Trophoblast cell (in vitro differentiated cells and primary cell): ENCODE measurements around the gene DTYMK.

Experiments used
- DNase-seq, 2 donors: peaks; one replicate each; pipeline ENCODE4 v3.0.0-alpha.2; 2016
- H2AFZ ChIP-seq: 2 replicates; pipeline ENCODE4 v1.6.1; 2013; ENCODE audit warnings: low read length, moderate library complexity, mild to moderate bottlenecking; ENCODE audit not compliant: insufficient read depth, poor library complexity
- H2AK5ac ChIP-seq: 2 replicates; pipeline ENCODE4 v1.6.1; 2013; ENCODE audit warnings: mild to moderate bottlenecking, low read length
- H2BK120ac ChIP-seq: 2 replicates; pipeline ENCODE4 v1.6.1; 2013; ENCODE audit warnings: low read length, mild to moderate bottlenecking, moderate library complexity; ENCODE audit not compliant: insufficient read depth, poor library complexity
- H2BK12ac ChIP-seq: 2 replicates; pipeline ENCODE4 v1.6.1; 2013; ENCODE audit warnings: mild to moderate bottlenecking, low read length, moderate library complexity
- H2BK5ac ChIP-seq: 2 replicates; pipeline ENCODE4 v1.6.1; 2013; ENCODE audit warnings: low read length, low read depth, moderate library complexity, mild to moderate bottlenecking; ENCODE audit not compliant: poor library complexity
- H3K14ac ChIP-seq: 2 replicates; pipeline ENCODE4 v1.6.1; 2013; ENCODE audit warnings: mild to moderate bottlenecking, low read length
- H3K18ac ChIP-seq: 2 replicates; pipeline ENCODE4 v1.6.1; 2013; ENCODE audit warnings: mild to moderate bottlenecking, low read length
- H3K23ac ChIP-seq: 2 replicates; pipeline ENCODE4 v1.6.1; 2013; ENCODE audit warnings: low read length
- H3K27ac ChIP-seq: 2 replicates; pipeline ENCODE4 v1.5.1; 2013; ENCODE audit warnings: low read depth, mild to moderate bottlenecking, inconsistent platforms, low read length, moderate library complexity
- H3K27me3 ChIP-seq: 2 replicates; pipeline ENCODE4 v1.6.1; 2013; ENCODE audit warnings: inconsistent platforms, mild to moderate bottlenecking, low read length, moderate library complexity; ENCODE audit not compliant: insufficient read depth
- H3K36me3 ChIP-seq, 2 experiments: 1 replicate in 1 of 2; 2 replicates in 1 of 2; pipeline ENCODE4 v1.6.1; 2013; ENCODE audit warnings: low read length in 2 of 2, mild to moderate bottlenecking in 2 of 2, moderate library complexity in 1 of 2; ENCODE audit not compliant: insufficient read depth in 2 of 2, control insufficient read depth in 1 of 2
- H3K4ac ChIP-seq: 2 replicates; pipeline ENCODE4 v1.6.1; 2013; ENCODE audit warnings: low read depth, mild to moderate bottlenecking, low read length, moderate library complexity
- H3K4me1 ChIP-seq, 2 experiments: 1 replicate in 1 of 2; 2 replicates in 1 of 2; pipeline ENCODE4 v1.6.1; 2013; ENCODE audit warnings: low read length in 2 of 2, mild to moderate bottlenecking in 2 of 2, moderate library complexity in 1 of 2; ENCODE audit not compliant: insufficient read depth in 2 of 2, control insufficient read depth in 1 of 2
- H3K4me2 ChIP-seq: 2 replicates; pipeline ENCODE4 v1.6.1; 2013; ENCODE audit warnings: inconsistent platforms, mild to moderate bottlenecking, low read length, moderate library complexity
- H3K4me3 ChIP-seq: 2 replicates; pipeline ENCODE4 v1.5.1; 2013; ENCODE audit warnings: mild to moderate bottlenecking, low read depth, low read length, inconsistent platforms
- H3K79me1 ChIP-seq: one replicate; pipeline ENCODE4 v1.6.1; 2013; ENCODE audit warnings: low read length
- H3K79me2 ChIP-seq: 2 replicates; pipeline ENCODE4 v1.6.1; 2013; ENCODE audit warnings: low read length, mild to moderate bottlenecking; ENCODE audit not compliant: control insufficient read depth, insufficient read depth, poor library complexity
- H3K9ac ChIP-seq: 2 replicates; pipeline ENCODE4 v1.6.1; 2013; ENCODE audit warnings: mild to moderate bottlenecking, low read length
- H3K9me3 ChIP-seq: 2 replicates; pipeline ENCODE4 v1.6.1; 2013; ENCODE audit warnings: low read depth, mild to moderate bottlenecking, control low read depth, inconsistent platforms, low read length; ENCODE audit not compliant: insufficient read depth
- H4K12ac ChIP-seq: 2 replicates; pipeline ENCODE4 v1.6.1; 2013; ENCODE audit warnings: low read depth, mild to moderate bottlenecking, low read length, moderate library complexity
- H4K8ac ChIP-seq: 2 replicates; pipeline ENCODE4 v1.6.1; 2013; ENCODE audit warnings: low read depth, mild to moderate bottlenecking, low read length, moderate library complexity
- H4K91ac ChIP-seq: one replicate; pipeline ENCODE4 v1.6.1; 2013; ENCODE audit warnings: low read depth, mild to moderate bottlenecking, low read length, moderate library complexity
- WGBS: extraction: QIAGEN DNeasy Blood & Tissue Kit; methylation state at CpG from one replicate; pipeline ENCODE4 v1.1.7; 2013; ENCODE audit warnings: missing lambda C conversion rate; ENCODE audit not compliant: insufficient read length, insufficient coverage; ENCODE audit errors: extremely low coverage; 5-methylcytosine and 5-hydroxymethylcytosine counted together

DTYMK gene

GRCh38 chr2:241654551-241654950 is 32.1 kb downstream of the DTYMK start:
- H3K4me1 ChIP-seq = peaks cover 3 to 10% of the 10 kb centered on the region in 2 experiments
- H2AFZ ChIP-seq = no peak overlapping the region
- H2BK120ac ChIP-seq = no peak overlapping the region
- no CpG with 5 or more reads among the region's 12 CpGs for WGBS
- no peak overlapping the region for H3K4me2 ChIP-seq
- H3K18ac ChIP-seq = no peak overlapping the region
- no peaks in the 10 kb centered on the region for H3K79me2 ChIP-seq
- no peak overlapping the region for H3K14ac ChIP-seq
- H4K12ac ChIP-seq = no peak overlapping the region
- DNase-seq = no peak
- no peak overlapping the region for H3K4me3 ChIP-seq
- no peak overlapping the region for H3K4ac ChIP-seq
- no peak overlapping the region for H3K23ac ChIP-seq
- H3K27ac ChIP-seq = no peak overlapping the region
- no peaks in the 10 kb centered on the region for H3K79me1 ChIP-seq
- H4K8ac ChIP-seq = no peak overlapping the region
- H3K27me3 ChIP-seq = no peaks in the 10 kb centered on the region
- H3K9me3 ChIP-seq = no peaks in the 10 kb centered on the region
- H3K36me3 ChIP-seq = peaks cover 49 to 67% of the 10 kb centered on the region in 2 experiments
- H4K91ac ChIP-seq = no peak overlapping the region
- H2BK5ac ChIP-seq = no peak overlapping the region
- H3K9ac ChIP-seq = no peak overlapping the region
- H2AK5ac ChIP-seq = no peak overlapping the region
- H2BK12ac ChIP-seq = no peak overlapping the region

GRCh38 chr2:241653210-241653750 is 33.3 kb downstream of the DTYMK start:
- WGBS = no CpG with 5 or more reads among the region's 13 CpGs
- no peak overlapping the region for H4K8ac ChIP-seq
- no peak overlapping the region for H3K4ac ChIP-seq
- DNase-seq = no peak
- H4K12ac ChIP-seq = no peak overlapping the region
- no peaks in the 10 kb centered on the region for H3K79me1 ChIP-seq
- H3K27ac ChIP-seq = no peak overlapping the region
- no peak overlapping the region for H2BK5ac ChIP-seq
- H2BK12ac ChIP-seq = no peak overlapping the region
- no peak overlapping the region for H3K4me2 ChIP-seq
- no peak overlapping the region for H3K4me3 ChIP-seq
- no peaks in the 10 kb centered on the region for H3K9me3 ChIP-seq
- H2BK120ac ChIP-seq = no peak overlapping the region
- H3K18ac ChIP-seq = no peak overlapping the region
- no peak overlapping the region for H3K14ac ChIP-seq
- no peaks in the 10 kb centered on the region for H3K27me3 ChIP-seq
- peaks cover 3 to 5% of the 10 kb centered on the region in 2 experiments for H3K4me1 ChIP-seq
- peaks cover 2% of the 10 kb centered on the region for H3K79me2 ChIP-seq
- no peak overlapping the region for H3K9ac ChIP-seq
- peaks cover 40 to 55% of the 10 kb centered on the region in 2 experiments for H3K36me3 ChIP-seq
- H2AK5ac ChIP-seq = no peak overlapping the region
- no peak overlapping the region for H3K23ac ChIP-seq
- H2AFZ ChIP-seq = no peak overlapping the region
- H4K91ac ChIP-seq = no peak overlapping the region

GRCh38 chr2:241652722-241653121 is 33.9 kb downstream of the DTYMK start:
- Histone ChIP-seq H4K12ac (no peak overlapping the region), H4K8ac (no peak overlapping the region), H3K4ac (no peak overlapping the region), H3K79me2 (peaks cover 2% of the 10 kb centered on the region), H3K79me1 (no peaks in the 10 kb centered on the region), H3K4me2 (no peak overlapping the region), H3K27ac (no peak overlapping the region), H2AFZ (no peak overlapping the region), H3K4me1 (peaks cover under 1% of the 10 kb centered on the region in 2 experiments), H3K4me3 (no peak overlapping the region), H2BK120ac (no peak overlapping the region), H3K36me3 (peaks cover 38 to 52% of the 10 kb centered on the region in 2 experiments), H2BK5ac (no peak overlapping the region), H2AK5ac (no peak overlapping the region), H3K18ac (no peak overlapping the region), H4K91ac (no peak overlapping the region), H3K23ac (no peak overlapping the region), H3K9me3 (no peaks in the 10 kb centered on the region), H3K9ac (no peak overlapping the region), H3K14ac (no peak overlapping the region), H2BK12ac (no peak overlapping the region), H3K27me3 (no peaks in the 10 kb centered on the region)
- WGBS = no CpG with 5 or more reads among the region's 9 CpGs
- DNase-seq = no peak

GRCh38 chr2:241652142-241652541 is 34.5 kb downstream of the DTYMK start:
- no peak overlapping the region for H4K8ac ChIP-seq
- no peak overlapping the region for H3K18ac ChIP-seq
- no peaks in the 10 kb centered on the region for H3K79me1 ChIP-seq
- no peak overlapping the region for H2AFZ ChIP-seq
- no peak overlapping the region for H3K4ac ChIP-seq
- no peak overlapping the region for H2BK120ac ChIP-seq
- H3K27ac ChIP-seq = no peak overlapping the region
- H3K79me2 ChIP-seq = peaks cover 2% of the 10 kb centered on the region
- no peak overlapping the region for H4K12ac ChIP-seq
- H3K9ac ChIP-seq = no peak overlapping the region
- H3K4me1 ChIP-seq = no peaks in the 10 kb centered on the region
- H3K14ac ChIP-seq = no peak overlapping the region
- no peaks in the 10 kb centered on the region for H3K27me3 ChIP-seq
- no peak for DNase-seq
- H3K4me3 ChIP-seq = no peak overlapping the region
- H2AK5ac ChIP-seq = no peak overlapping the region
- no peak overlapping the region for H4K91ac ChIP-seq
- H3K4me2 ChIP-seq = no peak overlapping the region
- H3K36me3 ChIP-seq = peaks cover 36 to 50% of the 10 kb centered on the region in 2 experiments
- no peaks in the 10 kb centered on the region for H3K9me3 ChIP-seq
- H2BK5ac ChIP-seq = no peak overlapping the region
- H3K23ac ChIP-seq = no peak overlapping the region
- WGBS = no CpG with 5 or more reads among the region's 9 CpGs
- no peak overlapping the region for H2BK12ac ChIP-seq
